H4 (cell line): ENCODE measurements around the gene CYYR1. TPM values are rescaled to one million over a fixed set of nuclear protein-coding genes. Genes with fewer than 3 reads are reported as not detected.

ENCODE experiments used
- DNase-seq: peaks from one replicate; pipeline ENCODE4 v3.0.0-alpha.2; 2015; ENCODE audit warnings: low spot score
- total RNA-seq: library from RNA; depleted of rRNA; stranded (reverse); fragments of >200 nt; shearing (Covaris generic); gene quantifications from 2 replicates; pipeline ENCODE4 v1.2.3, GENCODE V29; 2014; rRNA removed

The CYYR1 gene
- not detected in 2 replicates for total RNA-seq

GRCh38 chr21:26572702-26573381 is at the start of gene CYYR1:
CYYR1 (minus strand) TSS chr21:26573286; CDS start chr21:26572940, 346 bp downstream.
- DNase-seq: no peak

DNA sequence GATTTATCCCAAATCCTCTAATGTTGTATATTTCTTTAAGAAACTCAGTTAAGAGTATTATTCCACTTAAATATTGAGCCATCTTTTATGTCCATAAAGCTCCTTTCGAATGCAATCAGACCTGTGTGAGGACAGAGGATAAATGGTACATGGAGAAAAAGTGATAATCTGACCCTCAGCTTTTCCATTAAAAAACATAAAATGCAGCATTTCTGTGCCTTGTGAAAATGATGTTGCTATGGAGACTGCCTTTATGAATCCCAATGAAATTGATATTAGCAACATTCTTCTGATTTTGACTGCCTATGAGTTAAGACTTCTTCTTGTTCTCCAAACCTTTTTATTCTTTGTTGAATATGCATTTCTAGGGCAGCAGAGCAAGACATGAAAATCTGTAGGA is 44.1 kb upstream of the CYYR1 start:
- DNase-seq: no peak

GRCh38 chr21:26614251-26614650 is 41.2 kb upstream of the CYYR1 start:
- DNase-seq: no peak

DNA sequence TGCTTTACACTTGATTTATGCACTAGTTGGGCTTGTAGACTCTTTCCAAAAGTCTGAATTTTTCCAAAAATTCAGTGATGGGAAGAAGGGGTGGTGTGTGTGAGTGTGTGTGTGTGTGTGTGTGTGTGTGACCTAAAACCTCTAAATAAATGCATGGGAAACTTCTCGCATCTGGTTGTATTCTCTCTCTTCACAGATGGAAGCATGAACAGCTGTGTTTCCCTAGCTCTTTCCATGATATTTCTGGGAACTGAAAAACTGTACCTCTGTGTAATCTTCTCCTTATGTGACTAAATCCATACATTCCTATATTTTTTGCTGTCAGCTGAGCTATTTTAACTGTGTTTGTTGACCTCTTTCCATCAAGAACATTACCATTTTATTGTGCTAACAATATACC is 26.2 kb upstream of the CYYR1 start:
- no peak for DNase-seq

DNA sequence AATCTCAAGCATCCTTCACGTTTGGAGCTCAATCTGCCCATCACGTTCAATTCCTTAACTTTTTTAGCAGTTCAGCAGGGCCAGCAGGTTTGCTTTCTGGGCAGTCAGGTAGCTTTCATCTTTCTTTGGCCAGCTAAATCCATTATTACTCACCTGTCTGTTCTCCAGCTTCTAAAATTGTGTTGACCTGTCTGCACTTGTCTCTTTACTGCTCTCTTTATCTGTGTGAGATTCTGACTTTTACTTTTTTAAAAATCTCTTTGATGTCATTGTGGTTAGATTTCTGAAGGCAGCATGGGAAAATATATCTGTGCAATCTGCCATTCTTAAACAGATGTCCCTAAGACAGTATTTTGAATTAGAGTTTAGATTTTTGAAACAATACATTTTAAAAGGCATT is 24.9 kb upstream of the CYYR1 start:
- no peak for DNase-seq

- DNase-seq: no peak
Measured at GRCh38 chr21:26597031-26597430, 23.9 kb upstream of the CYYR1 start.

DNA sequence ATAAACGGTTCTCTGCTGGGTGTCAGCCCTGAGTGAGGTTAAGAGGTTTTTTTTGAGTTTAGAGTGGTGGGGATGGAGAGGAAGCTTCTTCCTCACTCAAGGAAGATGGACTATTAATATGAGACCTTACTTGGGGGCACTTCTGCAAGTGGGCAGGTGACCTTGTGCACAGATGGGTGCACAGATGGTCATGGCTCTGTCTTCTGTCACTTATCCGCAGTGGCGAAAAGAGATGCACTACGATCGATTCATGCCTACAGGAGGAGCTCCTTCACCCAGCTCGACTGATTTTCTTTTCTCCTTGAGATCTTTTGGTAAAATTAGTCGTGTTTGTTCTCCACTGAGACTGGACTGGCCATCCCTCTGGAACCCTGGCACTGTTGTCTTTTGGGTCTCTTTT is 22.9 kb upstream of the CYYR1 start:
- DNase-seq: no peak

DNA sequence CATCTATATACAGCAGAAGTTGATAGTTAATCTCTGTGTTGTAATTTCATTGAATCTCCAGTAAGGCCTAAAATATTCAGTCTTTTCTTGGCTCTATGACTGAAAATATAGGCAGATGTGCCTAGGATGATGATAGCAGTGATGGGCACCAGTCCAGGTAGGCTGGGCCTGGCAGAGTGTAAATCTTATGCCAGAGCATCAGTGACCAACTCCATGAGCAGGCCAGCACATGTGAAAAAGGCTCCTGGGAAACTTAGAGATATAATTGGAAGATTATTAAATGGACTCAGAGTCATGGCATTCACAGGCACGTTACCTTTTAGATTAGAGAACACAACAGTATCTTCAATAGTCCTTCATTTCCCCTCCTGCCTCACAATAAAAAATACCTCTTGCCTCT is 20.7 kb upstream of the CYYR1 start:
- no peak for DNase-seq

DNA sequence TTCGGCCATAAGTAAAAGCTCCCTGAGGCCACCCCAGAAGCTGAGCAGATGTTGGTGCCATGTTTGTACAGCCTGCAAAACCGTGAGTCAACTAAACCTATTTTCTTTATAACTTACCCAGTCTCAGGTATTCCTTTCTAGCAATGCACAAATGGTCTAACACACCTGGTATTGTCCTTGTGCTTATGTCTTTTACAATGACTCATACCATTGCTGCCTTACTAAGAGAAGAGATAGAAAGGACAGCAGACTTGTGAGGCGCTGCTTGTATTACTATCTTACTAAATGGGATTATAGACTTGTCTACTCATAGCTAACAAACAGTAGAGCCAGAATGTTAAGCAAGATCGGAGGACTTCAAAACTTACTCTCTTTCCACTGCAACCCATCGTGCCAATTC is 18.5 kb upstream of the CYYR1 start:
- no peak for DNase-seq

- no peak for DNase-seq
Measured at GRCh38 chr21:26588446-26588845, 15.4 kb upstream of the CYYR1 start.

- DNase-seq: no peak
Measured at GRCh38 chr21:26587736-26588201, 14.7 kb upstream of the CYYR1 start.

DNA sequence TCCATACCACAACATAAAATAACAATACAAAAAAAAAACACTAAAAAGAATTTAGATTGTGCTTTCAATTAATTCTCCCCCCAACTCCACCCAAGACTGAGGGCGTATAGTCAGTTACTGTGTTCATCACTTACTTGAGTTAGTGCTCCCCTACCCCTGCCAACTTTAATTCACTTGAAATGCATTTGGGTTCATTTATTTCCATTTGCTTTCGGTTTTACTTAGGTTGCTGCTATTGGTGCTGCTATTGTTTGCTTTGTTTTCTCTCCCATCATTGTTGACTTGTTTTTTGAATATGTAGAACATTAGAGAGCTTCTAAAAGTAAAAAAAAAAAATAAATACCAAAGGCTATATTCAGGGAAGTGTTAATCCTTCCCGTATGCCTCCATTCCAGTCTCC is 10.7 kb upstream of the CYYR1 start:
- peak; percentile 10 for DNase-seq

DNA sequence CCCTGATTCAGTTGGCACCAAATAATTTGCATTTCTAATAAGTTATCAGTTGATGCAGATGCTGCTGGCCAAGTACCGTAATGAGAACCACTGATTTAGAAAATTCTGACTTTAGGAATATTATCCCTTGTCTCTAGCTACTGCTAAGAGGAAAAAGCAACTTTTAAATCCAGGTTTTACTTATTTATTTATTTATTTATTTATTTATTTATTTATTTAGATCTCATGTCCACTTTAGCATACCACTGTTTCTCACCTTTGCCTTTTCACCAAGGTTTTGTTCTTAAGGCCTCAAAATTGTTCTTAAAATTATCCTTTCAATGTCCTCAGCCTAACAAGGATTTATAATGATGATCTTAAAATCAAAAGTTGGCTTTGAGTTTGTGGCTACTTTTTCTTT is 8.7 kb upstream of the CYYR1 start:
- no peak for DNase-seq

- no peak for DNase-seq
Measured at GRCh38 chr21:26572076-26572701, 897 bp downstream of the CYYR1 start.

- DNase-seq: no peak
Measured at GRCh38 chr21:26570203-26570602, 2.9 kb downstream of the CYYR1 start.

GRCh38 chr21:26565546-26565945 is 7.5 kb downstream of the CYYR1 start:
- no peak for DNase-seq

DNA sequence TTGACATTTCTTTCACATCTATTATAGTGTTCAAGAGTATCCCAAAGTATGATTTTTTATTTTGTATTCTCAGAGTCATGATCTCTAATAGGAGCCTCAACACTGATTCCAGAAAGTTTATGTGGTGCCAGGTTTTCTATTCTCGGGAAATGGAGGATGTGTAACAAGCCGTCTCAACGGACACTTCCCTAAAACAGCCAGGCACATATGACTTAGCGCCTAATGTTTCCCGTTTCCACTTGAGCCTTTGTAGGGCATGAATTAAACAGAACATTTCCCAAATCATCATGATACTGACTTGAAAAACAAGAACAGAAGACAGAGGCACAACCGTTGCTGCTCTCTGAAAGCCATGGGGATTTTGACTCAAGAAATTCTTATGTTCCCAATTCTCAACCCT is 8.0 kb downstream of the CYYR1 start:
- no peak for DNase-seq

GRCh38 chr21:26563856-26564503 is 9.1 kb downstream of the CYYR1 start:
- no peak for DNase-seq

- no peak for DNase-seq
Measured at GRCh38 chr21:26560612-26561011, 12.5 kb downstream of the CYYR1 start.

DNA sequence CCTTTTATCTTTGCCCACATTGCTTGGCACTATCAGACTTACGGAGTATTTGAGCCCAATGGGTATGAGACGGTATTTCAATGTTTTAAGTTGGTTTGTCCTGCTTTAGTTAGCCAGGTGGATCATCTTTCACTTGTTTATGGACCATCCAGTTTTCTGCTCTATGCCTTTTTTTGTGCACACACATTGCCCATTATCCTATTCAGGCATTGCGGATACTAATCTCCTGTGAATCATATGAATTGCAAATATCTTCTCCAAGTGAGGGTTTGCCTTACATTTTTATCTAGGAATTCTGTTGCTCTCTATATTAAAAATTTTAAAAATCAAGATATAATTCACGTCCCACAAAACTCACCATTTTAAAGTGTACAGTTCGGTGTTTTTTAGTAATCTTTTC is 14.0 kb downstream of the CYYR1 start:
- no peak for DNase-seq

- no peak for DNase-seq
Measured at GRCh38 chr21:26557106-26557505, 16.0 kb downstream of the CYYR1 start.

- DNase-seq: no peak
Measured at GRCh38 chr21:26555540-26556146, 17.4 kb downstream of the CYYR1 start.

GRCh38 chr21:26554365-26554764 is 18.7 kb downstream of the CYYR1 start:
- DNase-seq: no peak
